WTC11 (cell line): ENCODE results near the gene KY. TPM values are rescaled to one million over a fixed set of nuclear protein-coding genes. Genes with fewer than 3 reads are reported as not detected.

ENCODE experiments used
- ATAC-seq: fragments of 200-7000 bp; cut with Tn5 transposase; 2 replicates; pipeline ENCODE4 v1.10.0; 2021; ENCODE audit warnings: mild to moderate bottlenecking, moderate library complexity
- CTCF ChIA-PET: fragments of 300-600 bp; sonication (Branson Sonifier 250); formaldehyde crosslinking; loops from one replicate; lab custom pipeline; 2021; ENCODE audit warnings: antibody characterized with exemption; lab: Charles Lee
- POLR2A ChIA-PET: fragments of 350-600 bp; sonication (Branson Sonifier 250); formaldehyde crosslinking; loops from one replicate; lab custom pipeline; 2021; ENCODE audit warnings: antibody characterized with exemption; lab: Charles Lee
- DNase-seq: peaks from one replicate; pipeline ENCODE4 v3.0.0; 2021; ENCODE audit warnings: low spot score
- H3K27ac Mint-ChIP-seq: 2 replicates; pipeline ENCODE4 v1.8.0; 2021; ENCODE audit warnings: mixed read lengths
- H3K27me3 Mint-ChIP-seq: 2 replicates; pipeline ENCODE4 v1.8.0; 2021; ENCODE audit warnings: low read depth, mild to moderate bottlenecking, moderate library complexity, mixed read lengths
- H3K36me3 Mint-ChIP-seq: 2 replicates; pipeline ENCODE4 v1.8.0; 2021; ENCODE audit warnings: mixed read lengths
- H3K4me1 Mint-ChIP-seq: 2 replicates; pipeline ENCODE4 v1.8.0; 2022; ENCODE audit warnings: mixed read lengths
- H3K4me3 Mint-ChIP-seq: 2 replicates; pipeline ENCODE4 v1.8.0; 2021; ENCODE audit warnings: mild to moderate bottlenecking, moderate library complexity, mixed read lengths
- H3K9me3 Mint-ChIP-seq: 2 replicates; pipeline ENCODE4 v1.8.0; 2021; ENCODE audit warnings: mixed read lengths
- ATF1 ChIP-seq: sonication (generic); formaldehyde crosslinking; IDR thresholded peaks from 2 replicates; pipeline ENCODE4 v1.8.1; 2023; ENCODE audit warnings: mild to moderate bottlenecking, moderate library complexity, missing genetic modification reagents
- EMX1 ChIP-seq: fragments of 250-450 bp; sonication (Bioruptor Pico); IDR thresholded peaks from 2 replicates; pipeline ENCODE4 v1.8.0; 2021; ENCODE audit warnings: mild to moderate bottlenecking
- ERG ChIP-seq: fragments of 250-450 bp; sonication (Bioruptor Pico); IDR thresholded peaks from 2 replicates; pipeline ENCODE4 v1.8.0; 2021; ENCODE audit warnings: mild to moderate bottlenecking
- ETV6 ChIP-seq: sonication (generic); formaldehyde crosslinking; IDR thresholded peaks from 2 replicates; pipeline ENCODE4 v1.8.1; 2022; ENCODE audit warnings: mild to moderate bottlenecking, missing genetic modification reagents
- FOXK1 ChIP-seq: sonication (generic); formaldehyde crosslinking; IDR thresholded peaks from 2 replicates; pipeline ENCODE4 v1.8.0; 2022; ENCODE audit warnings: mild to moderate bottlenecking, moderate library complexity, missing genetic modification reagents
- FOXP1 ChIP-seq: sonication (generic); formaldehyde crosslinking; IDR thresholded peaks from 2 replicates; pipeline ENCODE4 v1.8.0; 2022; ENCODE audit warnings: missing genetic modification reagents, mild to moderate bottlenecking, moderate library complexity, borderline replicate concordance
- KAT7 ChIP-seq: sonication (generic); formaldehyde crosslinking; IDR thresholded peaks from 2 replicates; pipeline ENCODE4 v1.8.1; 2023; ENCODE audit warnings: missing genetic modification reagents, mild to moderate bottlenecking, borderline replicate concordance
- SMAD4 ChIP-seq: sonication (generic); formaldehyde crosslinking; IDR thresholded peaks from 2 replicates; pipeline ENCODE4 v1.8.0; 2022; ENCODE audit warnings: mild to moderate bottlenecking, missing genetic modification reagents
- SOX15 ChIP-seq: fragments of 250-450 bp; sonication (Bioruptor Pico); IDR thresholded peaks from 2 replicates; pipeline ENCODE4 v1.9.0; 2021; ENCODE audit warnings: mild to moderate bottlenecking
- USF1 ChIP-seq: sonication (generic); formaldehyde crosslinking; IDR thresholded peaks from 2 replicates; pipeline ENCODE4 v1.8.0; 2022; ENCODE audit warnings: mild to moderate bottlenecking, missing genetic modification reagents
- ZNF263 ChIP-seq: sonication (generic); formaldehyde crosslinking; IDR thresholded peaks from 2 replicates; pipeline ENCODE4 v1.8.1; 2022; ENCODE audit warnings: low read depth, mild to moderate bottlenecking, moderate library complexity, missing genetic modification reagents
- ZNF416 ChIP-seq: fragments of 250-450 bp; sonication (Bioruptor Pico); IDR thresholded peaks from 2 replicates; pipeline ENCODE4 v1.9.0; 2021; ENCODE audit warnings: mild to moderate bottlenecking, inconsistent platforms
- ZNF671 ChIP-seq: fragments of 250-450 bp; sonication (Bioruptor Pico); IDR thresholded peaks from 2 replicates; pipeline ENCODE4 v1.8.0; 2021; ENCODE audit warnings: mild to moderate bottlenecking
- total RNA-seq: library from RNA; stranded (reverse); gene quantifications from 3 replicates; pipeline ENCODE4 v1.2.3, GENCODE V29; 2021
- TF ChIP-seq, protein P1 (sequence below): fragments of 250-450 bp; sonication (Bioruptor Pico); IDR thresholded peaks from 2 replicates; pipeline ENCODE4 v1.9.0; 2021; ENCODE audit warnings: mild to moderate bottlenecking
- TF ChIP-seq, protein P2 (sequence below): sonication (generic); formaldehyde crosslinking; IDR thresholded peaks from 2 replicates; pipeline ENCODE4 v1.8.1; 2022; ENCODE audit warnings: mild to moderate bottlenecking, moderate library complexity, missing genetic modification reagents
- TF ChIP-seq, protein P3 (sequence below): sonication (generic); formaldehyde crosslinking; IDR thresholded peaks from 2 replicates; pipeline ENCODE4 v1.8.1; 2023; ENCODE audit warnings: mild to moderate bottlenecking, missing genetic modification reagents
- TF ChIP-seq, protein P4 (sequence below): sonication (generic); formaldehyde crosslinking; conservative IDR thresholded peaks from 2 replicates; pipeline ENCODE4 v1.8.1; 2023; ENCODE audit warnings: mild to moderate bottlenecking, low read depth, missing genetic modification reagents, moderate library complexity

KY gene
- total RNA-seq, 1 experiment from 2014 or later: not detected

GRCh38 chr3:134628884-134629283, 21.9 kb downstream of the KY start (continued):
- TF ChIP-seq ZNF671 (CRISPR knock-in tag): no peak
- TF ChIP-seq SOX15 (CRISPR knock-in tag): no peak
- TF ChIP-seq, protein P1, sequence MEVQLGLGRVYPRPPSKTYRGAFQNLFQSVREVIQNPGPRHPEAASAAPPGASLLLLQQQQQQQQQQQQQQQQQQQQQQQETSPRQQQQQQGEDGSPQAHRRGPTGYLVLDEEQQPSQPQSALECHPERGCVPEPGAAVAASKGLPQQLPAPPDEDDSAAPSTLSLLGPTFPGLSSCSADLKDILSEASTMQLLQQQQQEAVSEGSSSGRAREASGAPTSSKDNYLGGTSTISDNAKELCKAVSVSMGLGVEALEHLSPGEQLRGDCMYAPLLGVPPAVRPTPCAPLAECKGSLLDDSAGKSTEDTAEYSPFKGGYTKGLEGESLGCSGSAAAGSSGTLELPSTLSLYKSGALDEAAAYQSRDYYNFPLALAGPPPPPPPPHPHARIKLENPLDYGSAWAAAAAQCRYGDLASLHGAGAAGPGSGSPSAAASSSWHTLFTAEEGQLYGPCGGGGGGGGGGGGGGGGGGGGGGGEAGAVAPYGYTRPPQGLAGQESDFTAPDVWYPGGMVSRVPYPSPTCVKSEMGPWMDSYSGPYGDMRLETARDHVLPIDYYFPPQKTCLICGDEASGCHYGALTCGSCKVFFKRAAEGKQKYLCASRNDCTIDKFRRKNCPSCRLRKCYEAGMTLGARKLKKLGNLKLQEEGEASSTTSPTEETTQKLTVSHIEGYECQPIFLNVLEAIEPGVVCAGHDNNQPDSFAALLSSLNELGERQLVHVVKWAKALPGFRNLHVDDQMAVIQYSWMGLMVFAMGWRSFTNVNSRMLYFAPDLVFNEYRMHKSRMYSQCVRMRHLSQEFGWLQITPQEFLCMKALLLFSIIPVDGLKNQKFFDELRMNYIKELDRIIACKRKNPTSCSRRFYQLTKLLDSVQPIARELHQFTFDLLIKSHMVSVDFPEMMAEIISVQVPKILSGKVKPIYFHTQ: no peak
- TF ChIP-seq EMX1: no peak
- TF ChIP-seq, protein P2, sequence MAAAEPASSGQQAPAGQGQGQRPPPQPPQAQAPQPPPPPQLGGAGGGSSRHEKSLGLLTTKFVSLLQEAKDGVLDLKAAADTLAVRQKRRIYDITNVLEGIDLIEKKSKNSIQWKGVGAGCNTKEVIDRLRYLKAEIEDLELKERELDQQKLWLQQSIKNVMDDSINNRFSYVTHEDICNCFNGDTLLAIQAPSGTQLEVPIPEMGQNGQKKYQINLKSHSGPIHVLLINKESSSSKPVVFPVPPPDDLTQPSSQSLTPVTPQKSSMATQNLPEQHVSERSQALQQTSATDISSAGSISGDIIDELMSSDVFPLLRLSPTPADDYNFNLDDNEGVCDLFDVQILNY (CRISPR knock-in tag): no peak
- no peak for TF ChIP-seq ERG (CRISPR knock-in tag)
- no peak for TF ChIP-seq ATF1
- TF ChIP-seq, all 79 proteins: peak for 0

DNA sequence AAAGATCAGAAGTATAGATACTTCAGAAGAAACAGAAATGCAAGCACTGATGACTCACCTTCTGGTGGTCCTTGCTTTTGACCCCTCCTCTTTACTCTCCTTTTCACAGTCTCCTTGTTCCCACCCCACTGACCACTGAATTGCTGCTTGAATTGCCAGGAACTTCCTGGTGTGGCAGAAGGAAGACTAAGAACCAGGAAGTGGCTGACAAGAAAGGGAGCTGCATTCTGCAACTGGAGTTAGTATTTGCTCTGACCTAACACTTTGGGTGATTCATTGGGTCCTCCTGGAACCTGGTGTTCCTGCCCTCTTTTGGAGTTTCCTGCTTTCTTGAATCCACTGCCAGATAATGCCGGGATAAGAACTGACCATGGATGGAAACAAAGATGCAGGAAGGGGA, 23.0 kb downstream of the KY start:
- Mint-ChIP-seq H3K27ac (no peak overlapping the region), H3K27me3 (no peaks in the 10 kb centered on the region), H3K4me1 (peaks cover 6% of the 10 kb centered on the region; the same call in 1 of the 2 replicates), H3K9me3 (peaks cover 21% of the 10 kb centered on the region), H3K4me3 (no peak overlapping the region), H3K36me3 (peaks cover 6% of the 10 kb centered on the region)
- DNase-seq (no peak), ATAC-seq (no peak)
- TF ChIP-seq ZNF263 (CRISPR knock-in tag) (no peak), ZNF416 (CRISPR knock-in tag) (no peak), FOXK1 (CRISPR knock-in tag) (no peak), ETV6 (no peak), SOX15 (CRISPR knock-in tag) (no peak), FOXP1 (no peak), KAT7 (no peak), EMX1 (no peak), USF1 (no peak), SMAD4 (CRISPR knock-in tag) (no peak)
- TF ChIP-seq, protein P2 (CRISPR knock-in tag): no peak
- TF ChIP-seq, protein P3, sequence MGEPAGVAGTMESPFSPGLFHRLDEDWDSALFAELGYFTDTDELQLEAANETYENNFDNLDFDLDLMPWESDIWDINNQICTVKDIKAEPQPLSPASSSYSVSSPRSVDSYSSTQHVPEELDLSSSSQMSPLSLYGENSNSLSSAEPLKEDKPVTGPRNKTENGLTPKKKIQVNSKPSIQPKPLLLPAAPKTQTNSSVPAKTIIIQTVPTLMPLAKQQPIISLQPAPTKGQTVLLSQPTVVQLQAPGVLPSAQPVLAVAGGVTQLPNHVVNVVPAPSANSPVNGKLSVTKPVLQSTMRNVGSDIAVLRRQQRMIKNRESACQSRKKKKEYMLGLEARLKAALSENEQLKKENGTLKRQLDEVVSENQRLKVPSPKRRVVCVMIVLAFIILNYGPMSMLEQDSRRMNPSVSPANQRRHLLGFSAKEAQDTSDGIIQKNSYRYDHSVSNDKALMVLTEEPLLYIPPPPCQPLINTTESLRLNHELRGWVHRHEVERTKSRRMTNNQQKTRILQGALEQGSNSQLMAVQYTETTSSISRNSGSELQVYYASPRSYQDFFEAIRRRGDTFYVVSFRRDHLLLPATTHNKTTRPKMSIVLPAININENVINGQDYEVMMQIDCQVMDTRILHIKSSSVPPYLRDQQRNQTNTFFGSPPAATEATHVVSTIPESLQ (CRISPR knock-in tag): no peak
- TF ChIP-seq, protein P4, sequence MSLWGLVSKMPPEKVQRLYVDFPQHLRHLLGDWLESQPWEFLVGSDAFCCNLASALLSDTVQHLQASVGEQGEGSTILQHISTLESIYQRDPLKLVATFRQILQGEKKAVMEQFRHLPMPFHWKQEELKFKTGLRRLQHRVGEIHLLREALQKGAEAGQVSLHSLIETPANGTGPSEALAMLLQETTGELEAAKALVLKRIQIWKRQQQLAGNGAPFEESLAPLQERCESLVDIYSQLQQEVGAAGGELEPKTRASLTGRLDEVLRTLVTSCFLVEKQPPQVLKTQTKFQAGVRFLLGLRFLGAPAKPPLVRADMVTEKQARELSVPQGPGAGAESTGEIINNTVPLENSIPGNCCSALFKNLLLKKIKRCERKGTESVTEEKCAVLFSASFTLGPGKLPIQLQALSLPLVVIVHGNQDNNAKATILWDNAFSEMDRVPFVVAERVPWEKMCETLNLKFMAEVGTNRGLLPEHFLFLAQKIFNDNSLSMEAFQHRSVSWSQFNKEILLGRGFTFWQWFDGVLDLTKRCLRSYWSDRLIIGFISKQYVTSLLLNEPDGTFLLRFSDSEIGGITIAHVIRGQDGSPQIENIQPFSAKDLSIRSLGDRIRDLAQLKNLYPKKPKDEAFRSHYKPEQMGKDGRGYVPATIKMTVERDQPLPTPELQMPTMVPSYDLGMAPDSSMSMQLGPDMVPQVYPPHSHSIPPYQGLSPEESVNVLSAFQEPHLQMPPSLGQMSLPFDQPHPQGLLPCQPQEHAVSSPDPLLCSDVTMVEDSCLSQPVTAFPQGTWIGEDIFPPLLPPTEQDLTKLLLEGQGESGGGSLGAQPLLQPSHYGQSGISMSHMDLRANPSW (CRISPR knock-in tag): no peak
- CTCF ChIA-PET: interaction anchor here (3.7 kb wide), 1 partner anchor 13 kb away, joined by 29 read pairs; no protein-coding TSS in a partner anchor
- POLR2A ChIA-PET: interaction anchor here (1.0 kb wide), 1 partner anchor 34 kb away, joined by 3 read pairs; no protein-coding TSS in a partner anchor
